K562 (cell line): ENCODE results near the gene AIFM3. TPM values are rescaled to one million over a fixed set of nuclear protein-coding genes. Genes with fewer than 3 reads are reported as not detected.
A peak's percentile ranks its signal among the peaks of the same experiment; 100 is the strongest.

Experiments used
- ATAC-seq: fragments of 200-7000 bp; cut with Tn5 transposase; 3 replicates; pipeline ENCODE4 v1.9.1; 2020; ENCODE audit warnings: moderate library complexity
- BruUV-seq: library from RNA; stranded (reverse); fragments of 400-500 nt; replicated peaks from 2 replicates; lab custom pipeline; 2021; lab: Mats Ljungman, UMichigan
- CTCF ChIA-PET: fragments of 300-600 bp; formaldehyde crosslinking; extraction: SDS; loops from one replicate; lab custom pipeline; 2021; ENCODE audit warnings: low intra/inter-chr PET ratio; lab: Yijun Ruan, JAX
- POLR2A ChIA-PET: fragments of 300-600, 350-650 bp; sonication (Branson Sonifier 250); formaldehyde crosslinking; extraction: SDS; loops from one replicate; lab custom pipeline; 2021; ENCODE audit warnings: antibody characterized with exemption, inconsistent platforms; lab: Yijun Ruan, JAX
- DNase-seq, 4 experiments: peaks; one replicate each; pipeline versions ENCODE4 v3.0.0 to v3.0.0-alpha.2; 2011 to 2018; ENCODE audit warnings: low spot score in 3 of 4, mixed read lengths in 3 of 4; ENCODE audit errors: extremely low read depth in 1 of 4
- FAIRE-seq: peaks from 2 replicates; lab custom pipeline; 2011; peaks lifted over from hg19 to GRCh38; lab: Jason Lieb, UNC
- H2AFZ ChIP-seq: 2 replicates; pipeline ENCODE4 v1.6.0; 2011; ENCODE audit warnings: low read depth, low read length, control low read depth, inconsistent platforms
- H3K27ac ChIP-seq: fragments of 200-600 bp; 3 replicates; pipeline ENCODE4 v1.8.0; 2011; ENCODE audit warnings: low read depth, mild to moderate bottlenecking, control low read depth, inconsistent platforms, low read length, moderate library complexity, mixed read lengths; ENCODE audit errors: extremely low read depth
- H3K27me3 ChIP-seq, 2 experiments: fragments of 300-600 bp in 1 of 2; 2 replicates in 1 of 2; 3 replicates in 1 of 2; pipeline versions ENCODE4 v1.6.0 to v1.8.0; 2011; ENCODE audit warnings: inconsistent platforms in 2 of 2, low read length in 2 of 2, mild to moderate bottlenecking in 1 of 2, mixed read lengths in 1 of 2, moderate library complexity in 1 of 2; ENCODE audit not compliant: control insufficient read depth in 2 of 2, insufficient read depth in 2 of 2
- H3K36me3 ChIP-seq: fragments of 300-600 bp; 3 replicates; pipeline ENCODE4 v1.8.0; 2011; ENCODE audit warnings: mild to moderate bottlenecking, low read length, inconsistent platforms; ENCODE audit not compliant: control insufficient read depth, insufficient read depth
- H3K4me1 ChIP-seq, 2 experiments: fragments of 200-600 bp in 1 of 2; replicated peaks in 1 of 2; 2 replicates in 1 of 2; 3 replicates in 1 of 2; pipeline versions ENCODE4 v1.5.1 to v1.8.0; 2011; ENCODE audit warnings: inconsistent platforms in 2 of 2, low read length in 2 of 2, mild to moderate bottlenecking in 1 of 2, mixed read lengths in 1 of 2, moderate library complexity in 1 of 2; ENCODE audit not compliant: control insufficient read depth in 2 of 2, insufficient read depth in 2 of 2
- H3K4me2 ChIP-seq: 2 replicates; pipeline ENCODE4 v1.6.1; 2011; ENCODE audit warnings: low read length, control low read depth, inconsistent platforms, mixed read lengths; ENCODE audit not compliant: insufficient read depth
- H3K4me3 ChIP-seq: fragments of 200-600 bp; sonication (generic), shearing (Covaris generic); 2 replicates; pipeline ENCODE4 v1.5.1; 2016; ENCODE audit warnings: control low read depth, inconsistent platforms
- H3K79me2 ChIP-seq: fragments of 200-600 bp; 3 replicates; pipeline ENCODE4 v1.8.0; 2011; ENCODE audit warnings: low read length, inconsistent platforms; ENCODE audit not compliant: control insufficient read depth, insufficient read depth
- H3K9ac ChIP-seq, 2 experiments: 2 replicates each; pipeline versions ENCODE4 v1.6.0 to v1.6.1; 2011; ENCODE audit warnings: low read depth in 2 of 2, low read length in 2 of 2, control low read depth in 1 of 2, inconsistent platforms in 1 of 2, mild to moderate bottlenecking in 1 of 2, mixed read lengths in 1 of 2; ENCODE audit not compliant: insufficient read depth in 1 of 2
- H3K9me1 ChIP-seq: one replicate; pipeline ENCODE4 v1.6.0; 2011; ENCODE audit warnings: inconsistent platforms, mild to moderate bottlenecking, low read length, moderate library complexity; ENCODE audit not compliant: control insufficient read depth, insufficient read depth
- H3K9me3 ChIP-seq: replicated peaks from 2 replicates; pipeline ENCODE4 v1.5.1; 2011; ENCODE audit warnings: low read depth, low read length, inconsistent platforms; ENCODE audit not compliant: control insufficient read depth, insufficient read depth
- H4K20me1 ChIP-seq: replicated peaks from 2 replicates; pipeline ENCODE4 v1.6.1; 2011; ENCODE audit warnings: low read length, inconsistent platforms, mixed read lengths; ENCODE audit not compliant: control insufficient read depth, insufficient read depth
- ATF4 ChIP-seq: fragments of 450-650 bp; formaldehyde crosslinking; IDR thresholded peaks from 2 replicates; pipeline ENCODE4 v1.4.0; 2022; ENCODE audit warnings: mild to moderate bottlenecking, moderate library complexity
- BMI1 ChIP-seq: fragments of 150-350 bp; IDR thresholded peaks from 2 replicates; pipeline ENCODE4 v1.6.1; 2014; ENCODE audit warnings: low read length
- CHCHD3 ChIP-seq: fragments of 250-450 bp; sonication (Bioruptor Pico); IDR thresholded peaks from 2 replicates; pipeline ENCODE4 v2.1.2; 2022; ENCODE audit warnings: mild to moderate bottlenecking
- CHD2 ChIP-seq: IDR thresholded peaks from 2 replicates; pipeline ENCODE4 v1.6.1; 2011; ENCODE audit warnings: low read depth, low read length
- E2F3 ChIP-seq: fragments of 250-450 bp; sonication (Bioruptor Pico); IDR thresholded peaks from 2 replicates; pipeline ENCODE4 v1.4.0; 2020; ENCODE audit warnings: mild to moderate bottlenecking
- GABPB2 ChIP-seq: fragments of 250-450 bp; sonication (Bioruptor Pico); conservative IDR thresholded peaks from 2 replicates; pipeline ENCODE4 v1.5.1; 2021; ENCODE audit warnings: mild to moderate bottlenecking
- GTF2F1 ChIP-seq: IDR thresholded peaks from 2 replicates; pipeline ENCODE4 v1.6.1; 2011; ENCODE audit warnings: low read depth, low read length, improper control_type of control experiment
- JUND ChIP-seq, 2 experiments: IDR thresholded peaks; 2 replicates in 1 of 2; 3 replicates in 1 of 2; pipeline ENCODE4 v1.6.1; 2011; ENCODE audit warnings: borderline replicate concordance in 2 of 2, low read depth in 2 of 2, low read length in 2 of 2, improper control_type of control experiment in 1 of 2, missing biosample characterization in 1 of 2, missing genetic modification characterization in 1 of 2, missing genetic modification reagents in 1 of 2
- MXD1 ChIP-seq: fragments of 250-450 bp; sonication (Bioruptor Pico); IDR thresholded peaks from 2 replicates; pipeline ENCODE4 v1.8.0; 2021; ENCODE audit warnings: borderline replicate concordance, mild to moderate bottlenecking, moderate library complexity; ENCODE audit not compliant: poor library complexity, severe bottlenecking
- PHTF2 ChIP-seq: fragments of 250-450 bp; sonication (Bioruptor Pico); IDR thresholded peaks from 2 replicates; pipeline ENCODE4 v1.5.0; 2021; ENCODE audit warnings: mild to moderate bottlenecking
- RAD21 ChIP-seq, 2 experiments: fragments of 250-450 bp in 1 of 2; fragments of 450-650 bp in 1 of 2; sonication (Bioruptor Pico) in 1 of 2; formaldehyde crosslinking in 1 of 2; IDR thresholded peaks in 1 of 2; conservative IDR thresholded peaks in 1 of 2; 2 replicates each; pipeline versions ENCODE4 v1.4.0 to v1.8.0; 2020 to 2022; ENCODE audit warnings: mild to moderate bottlenecking in 2 of 2, moderate library complexity in 1 of 2
- RBBP5 ChIP-seq: fragments of 200-600 bp; sonication (generic); IDR thresholded peaks from 2 replicates; pipeline ENCODE4 v1.6.1; 2012; ENCODE audit warnings: borderline replicate concordance, mild to moderate bottlenecking, low read length, control low read depth, inconsistent platforms; ENCODE audit not compliant: insufficient read depth, poor library complexity, severe bottlenecking
- SRSF7 ChIP-seq: fragments of 200-400 bp; formaldehyde crosslinking; optimal IDR thresholded peaks from 2 replicates; pipeline ENCODE3; 2017; ENCODE audit warnings: mild to moderate bottlenecking, low read depth, low read length
- ZFP1 ChIP-seq: fragments of 450-650 bp; formaldehyde crosslinking; IDR thresholded peaks from 2 replicates; pipeline ENCODE4 v1.4.0; 2020; ENCODE audit warnings: mild to moderate bottlenecking, mixed read lengths
- ZFP30 ChIP-seq: fragments of 250-450 bp; sonication (Bioruptor Pico); IDR thresholded peaks from 2 replicates; pipeline ENCODE4 v1.8.0; 2022; ENCODE audit warnings: moderate library complexity, mild to moderate bottlenecking, inconsistent platforms, borderline replicate concordance
- ZNF184 ChIP-seq: sonication (generic); formaldehyde crosslinking; IDR thresholded peaks from 2 replicates; pipeline ENCODE4 v1.5.0; 2020; ENCODE audit warnings: missing genetic modification reagents
- ZNF263 ChIP-seq: sonication (generic); formaldehyde crosslinking; IDR thresholded peaks from 2 replicates; pipeline ENCODE4 v1.8.0; 2022; ENCODE audit warnings: mild to moderate bottlenecking, missing genetic modification reagents, borderline replicate concordance
- ZNF551 ChIP-seq: fragments of 250-450 bp; sonication (Bioruptor Pico); IDR thresholded peaks from 2 replicates; pipeline ENCODE4 v1.5.0; 2021; ENCODE audit warnings: mild to moderate bottlenecking, moderate library complexity
- ZNF75A ChIP-seq: fragments of 450-650 bp; formaldehyde crosslinking; IDR thresholded peaks from 2 replicates; pipeline ENCODE4 v1.4.0; 2020; ENCODE audit warnings: mild to moderate bottlenecking
- ZNF785 ChIP-seq: fragments of 250-450 bp; sonication (Bioruptor Pico); IDR thresholded peaks from 2 replicates; pipeline ENCODE4 v1.4.0; 2020; ENCODE audit warnings: mild to moderate bottlenecking
- ZSCAN32 ChIP-seq: fragments of 450-650 bp; formaldehyde crosslinking; IDR thresholded peaks from 2 replicates; pipeline ENCODE4 v1.4.0; 2020; ENCODE audit warnings: mild to moderate bottlenecking, moderate library complexity
- WGBS: fragments of 100-300 bp; shearing (Covaris generic); methylation state at CpG from one replicate; pipeline ENCODE4 v1.1.6; 2016; ENCODE audit warnings: low coverage, mixed read lengths; ENCODE audit not compliant: insufficient coverage; ENCODE audit errors: missing lambda C conversion rate; 5-methylcytosine and 5-hydroxymethylcytosine counted together
- in situ Hi-C: fragments of 300-500 bp; cut with MboI; formaldehyde crosslinking; loops from 4 replicates; pipeline ENCODE4 v1.15.0; 2018; ENCODE audit warnings: inconsistent platforms, mixed read lengths
- intact Hi-C: fragments of 100-400 bp; cut with micrococcal nuclease; formaldehyde crosslinking; loops from 2 replicates; pipeline ENCODE4 v1.14.2; 2022
- polyA plus RNA-seq, 8 experiments: library from polyadenylated mRNA; depleted of rRNA in 4 of 8; stranded (reverse) in 5 of 8; unstranded in 3 of 8; fragments of >200 nt; fragmentation: Nextera tagmentation in 2 of 8; fragmentation: Illumina TruSeq in 1 of 8; extraction: Ambion mirVana in 2 of 8; extraction: Trizol in 1 of 8; gene quantifications; 2 replicates each; pipeline versions ENCODE4 v1.2.1 to v1.2.3, GENCODE V29; 2011 to 2014; ENCODE audit warnings: inconsistent platforms in 1 of 8, missing spikeins in 1 of 8
- total RNA-seq, 7 experiments: library from RNA; depleted of rRNA in 6 of 7; stranded (reverse); fragments of >200 nt in 6 of 7; fragmentation: Illumina TruSeq in 2 of 7; extraction: Trizol in 2 of 7; gene quantifications; 2 replicates each; pipeline versions ENCODE4 v1.2.1 to v1.2.3, GENCODE V29; 2011 to 2021; ENCODE audit warnings: low replicate concordance in 1 of 7

AIFM3 gene
- total and polyA plus RNA-seq, 9 of the 15 experiments (the other 6 are each of a cell fraction or from before 2014, with no cell fraction given) = 0.03 to 0.20 (median 0.07) TPM; not detected in 1

GRCh38 chr22:20997536-20998257 lies 30.6 kb downstream of the AIFM3 start:
- no peak overlapping the region for H3K4me2 ChIP-seq
- peaks cover 32% of the 10 kb centered on the region for H3K79me2 ChIP-seq
- in situ Hi-C loops (no loop called here), intact Hi-C loops (no loop called here)
- H3K27me3 ChIP-seq = no peaks in the 10 kb centered on the region
- peaks cover 32% of the 10 kb centered on the region; the same call in 1 of the 2 replicates for H4K20me1 ChIP-seq
- H3K4me1 ChIP-seq = peaks cover 12 to 93% of the 10 kb centered on the region in 2 experiments
- peaks cover 83% of the 10 kb centered on the region for H3K36me3 ChIP-seq
- WGBS = 82% methylated on average over 13 of the region's 13 CpGs
- ChIA-PET CTCF (no interaction called here), POLR2A (interaction anchor here (0.8 to 17.9 kb wide), 10 partner anchors 9 to 205 kb away, joined by 3 to 451 read pairs (median 15); partner anchors contain the start of genes AIFM3, LZTR1 and P2RX6)
- H2AFZ ChIP-seq = no peak overlapping the region
- DNase-seq (peak in 2 of 4 experiments; percentile 56 to 57), FAIRE-seq (no peak), ATAC-seq (no peak)
- H3K9me1 ChIP-seq = no peaks in the 10 kb centered on the region
- no peak overlapping the region for H3K4me3 ChIP-seq
- H3K9ac ChIP-seq = peak overlapping the region in 1 of 2 experiments; percentile 93; a peak in 2 of 4 replicates
- H3K9me3 ChIP-seq = no peaks in the 10 kb centered on the region
- no peak overlapping the region for H3K27ac ChIP-seq
- no TSS peak for BruUV-seq
- TF ChIP-seq SRSF7 = no peak
- peak; percentile 24 for TF ChIP-seq RBBP5
- 0 out of 2 replicates have a peak, but pooled peaks have one; percentile 13 for TF ChIP-seq GTF2F1
- TF ChIP-seq PHTF2 (CRISPR knock-in tag) = peak; percentile 41; the same call in 1 of the 2 replicates
- no peak for TF ChIP-seq ATF4 (CRISPR knock-in tag)
- TF ChIP-seq ZNF785 (CRISPR knock-in tag) = 0 out of 2 replicates have a peak, but pooled peaks have one; percentile 3
- peak; percentile 59; the same call in 1 of the 2 replicates for TF ChIP-seq CHCHD3 (CRISPR knock-in tag)
- no peak; the same call in 1 of the 2 replicates for TF ChIP-seq ZSCAN32 (CRISPR knock-in tag)
- TF ChIP-seq BMI1 = no peak
- 0 out of 2 replicates have a peak, but pooled peaks have one; percentile 10 for TF ChIP-seq CHD2
- 0 out of 2 replicates have a peak, but pooled peaks have one; percentile 39 for TF ChIP-seq ZNF75A (CRISPR knock-in tag)
- TF ChIP-seq E2F3 = no peak
- no peak for TF ChIP-seq ZNF263 (CRISPR knock-in tag)
- TF ChIP-seq JUND (IDR thresholded peaks at IDR 0.05; ENCODE audit: borderline replicate concordance, low read depth, low read length) = 0 out of 2 replicates have a peak, but pooled peaks have one; percentile 6
- TF ChIP-seq JUND (tag; IDR thresholded peaks at IDR 0.05; ENCODE audit: borderline replicate concordance, low read depth, low read length) = no peak
- no peak for TF ChIP-seq ZNF551 (CRISPR knock-in tag)
- 0 out of 2 replicates have a peak, but pooled peaks have one; percentile 68 for TF ChIP-seq ZFP30 (CRISPR knock-in tag)
- TF ChIP-seq GABPB2 (CRISPR knock-in tag) = 0 out of 2 replicates have a peak, but pooled peaks have one; percentile 58
- no peak for TF ChIP-seq ZNF184 (CRISPR knock-in tag)
- peak; percentile 16 for TF ChIP-seq MXD1 (CRISPR knock-in tag)
- TF ChIP-seq ZFP1 (CRISPR knock-in tag) = no peak; the same call in 1 of the 2 replicates
- 0 out of 4 replicates have a peak, but pooled peaks of 1 of the 2 experiments have one; percentile 7 for TF ChIP-seq RAD21 (CRISPR knock-in tag; conservative IDR thresholded peaks at IDR 0.05 in 1 of 2, IDR thresholded peaks at IDR 0.05 in 1 of 2)
